HEK293 (cell line): ENCODE results near the gene EVL.
A peak's percentile ranks its signal among the peaks of the same experiment; 100 is the strongest.

Source experiments
- CTCF ChIA-PET: fragments of 350-600 bp; formaldehyde crosslinking; extraction: SDS; loops from one replicate; lab custom pipeline; 2021; ENCODE audit warnings: antibody characterized with exemption; lab: Yijun Ruan, JAX
- POLR2A ChIA-PET: fragments of 300-600 bp; formaldehyde crosslinking; extraction: SDS; loops from one replicate; lab custom pipeline; 2020; ENCODE audit warnings: antibody characterized with exemption, inconsistent platforms; lab: Yijun Ruan, JAX
- H3K27ac ChIP-seq: fragments of 200-500 bp; sonication (Bioruptor generic); 2 replicates; pipeline ENCODE4 v1.5.1; 2014; ENCODE audit warnings: low read depth, low read length, control low read depth, inconsistent platforms; ENCODE audit errors: extremely low read depth
- H3K36me3 ChIP-seq, 2 experiments: fragments of 200-500 bp in 1 of 2; sonication (Bioruptor generic) in 1 of 2; 1 replicate in 1 of 2; 2 replicates in 1 of 2; pipeline ENCODE4 v1.5.1; 2014 to 2017; ENCODE audit warnings: inconsistent platforms in 2 of 2, low read length in 2 of 2; ENCODE audit not compliant: control insufficient read depth in 2 of 2, insufficient read depth in 1 of 2
- H3K4me1 ChIP-seq: fragments of 200-500 bp; sonication (Bioruptor generic); 2 replicates; pipeline ENCODE4 v1.5.1; 2014; ENCODE audit warnings: mild to moderate bottlenecking, low read length, inconsistent platforms; ENCODE audit not compliant: control insufficient read depth, insufficient read depth
- H3K4me3 ChIP-seq: 2 replicates; pipeline ENCODE4 v1.5.1; 2011; ENCODE audit warnings: low read depth, mild to moderate bottlenecking, control low read depth, low read length, moderate library complexity
- H3K9me3 ChIP-seq: fragments of 200-500 bp; sonication (Bioruptor generic); 2 replicates; pipeline ENCODE4 v1.5.1; 2014; ENCODE audit warnings: low read depth, low read length, inconsistent platforms; ENCODE audit not compliant: control insufficient read depth, insufficient read depth
- AEBP2 ChIP-seq: fragments of 450-650 bp; formaldehyde crosslinking; IDR thresholded peaks from 2 replicates; pipeline ENCODE4 v1.5.1; 2016; ENCODE audit warnings: missing biosample characterization, missing genetic modification characterization, borderline replicate concordance
- EGR2 ChIP-seq: fragments of 450-650 bp; formaldehyde crosslinking; IDR thresholded peaks from 2 replicates; pipeline ENCODE4 v1.5.1; 2016; ENCODE audit warnings: low read depth, missing biosample characterization, missing genetic modification characterization
- FEZF1 ChIP-seq: fragments of 450-650 bp; formaldehyde crosslinking; IDR thresholded peaks from 2 replicates; pipeline ENCODE4 v1.5.1; 2016; ENCODE audit warnings: missing biosample characterization, missing genetic modification characterization
- IKZF3 ChIP-seq: fragments of 450-650 bp; IDR thresholded peaks from 2 replicates; pipeline ENCODE4 v1.5.0; 2018; ENCODE audit warnings: missing biosample characterization, mild to moderate bottlenecking, missing genetic modification characterization, moderate library complexity
- SETDB1 ChIP-seq: IDR thresholded peaks from one replicate; pipeline ENCODE4 v1.6.1; 2017; ENCODE audit warnings: mild to moderate bottlenecking, low read length, moderate library complexity, mixed read lengths; ENCODE audit not compliant: insufficient read length
- SP3 ChIP-seq: fragments of 450-650 bp; formaldehyde crosslinking; IDR thresholded peaks from 2 replicates; pipeline ENCODE4 v1.5.1; 2016; ENCODE audit warnings: missing biosample characterization, missing genetic modification characterization
- ZBTB44 ChIP-seq: fragments of 450-650 bp; IDR thresholded peaks from 2 replicates; pipeline ENCODE4 v1.5.1; 2018; ENCODE audit warnings: missing biosample characterization, mild to moderate bottlenecking, missing genetic modification characterization
- ZBTB48 ChIP-seq: fragments of 450-650 bp; formaldehyde crosslinking; IDR thresholded peaks from 2 replicates; pipeline ENCODE4 v1.5.1; 2016; ENCODE audit warnings: missing biosample characterization, missing genetic modification characterization
- ZFHX2 ChIP-seq: fragments of 450-650 bp; formaldehyde crosslinking; conservative IDR thresholded peaks from 2 replicates; pipeline ENCODE4 v1.5.1; 2016; ENCODE audit warnings: missing biosample characterization, missing genetic modification characterization
- ZFP41 ChIP-seq: fragments of 450-650 bp; formaldehyde crosslinking; IDR thresholded peaks from 2 replicates; pipeline ENCODE4 v1.5.1; 2016; ENCODE audit warnings: missing biosample characterization, missing genetic modification characterization, borderline replicate concordance
- ZIC2 ChIP-seq: fragments of 450-650 bp; formaldehyde crosslinking; IDR thresholded peaks from 2 replicates; pipeline ENCODE4 v1.5.1; 2016; ENCODE audit warnings: missing biosample characterization, missing genetic modification characterization
- ZNF24 ChIP-seq: fragments of 450-650 bp; formaldehyde crosslinking; IDR thresholded peaks from 2 replicates; pipeline ENCODE4 v1.5.1; 2016; ENCODE audit warnings: missing biosample characterization, missing genetic modification characterization
- ZNF26 ChIP-seq: fragments of 450-650 bp; formaldehyde crosslinking; IDR thresholded peaks from 2 replicates; pipeline ENCODE4 v1.5.1; 2016; ENCODE audit warnings: missing biosample characterization, missing genetic modification characterization
- ZNF274 ChIP-seq, 2 experiments: fragments of 200-500 bp in 1 of 2; fragments of 450-650 bp in 1 of 2; sonication (Bioruptor generic) in 1 of 2; formaldehyde crosslinking in 1 of 2; IDR thresholded peaks; 2 replicates each; pipeline versions ENCODE4 v1.5.1 to v1.6.1; 2014 to 2016; ENCODE audit warnings: borderline replicate concordance in 1 of 2, inconsistent platforms in 1 of 2, low read length in 1 of 2, missing biosample characterization in 1 of 2, missing genetic modification characterization in 1 of 2
- ZNF324 ChIP-seq: fragments of 450-650 bp; formaldehyde crosslinking; IDR thresholded peaks from 2 replicates; pipeline ENCODE4 v1.5.1; 2016; ENCODE audit warnings: missing biosample characterization, missing genetic modification characterization
- ZNF341 ChIP-seq: fragments of 450-650 bp; formaldehyde crosslinking; IDR thresholded peaks from 2 replicates; pipeline ENCODE4; 2016; ENCODE audit warnings: low read depth, missing biosample characterization, missing genetic modification characterization
- ZNF549 ChIP-seq: fragments of 450-650 bp; IDR thresholded peaks from 2 replicates; pipeline ENCODE4 v1.5.1; 2018; ENCODE audit warnings: missing biosample characterization, missing genetic modification characterization, mild to moderate bottlenecking, inconsistent platforms, moderate library complexity
- ZNF571 ChIP-seq: fragments of 450-650 bp; formaldehyde crosslinking; IDR thresholded peaks from 2 replicates; pipeline ENCODE4 v1.5.0; 2017; ENCODE audit warnings: missing biosample characterization, missing genetic modification characterization
- ZNF707 ChIP-seq: fragments of 450-650 bp; formaldehyde crosslinking; IDR thresholded peaks from 2 replicates; pipeline ENCODE4 v1.5.1; 2016; ENCODE audit warnings: missing biosample characterization, missing genetic modification characterization
- ZNF747 ChIP-seq: fragments of 450-650 bp; formaldehyde crosslinking; IDR thresholded peaks from 2 replicates; pipeline ENCODE4 v1.5.1; 2016; ENCODE audit warnings: missing biosample characterization, missing genetic modification characterization
- ZNF76 ChIP-seq: fragments of 450-650 bp; formaldehyde crosslinking; IDR thresholded peaks from 2 replicates; pipeline ENCODE4; 2016; ENCODE audit warnings: low read depth, missing biosample characterization, missing genetic modification characterization, borderline replicate concordance
- TF ChIP-seq, protein P1 (sequence below): fragments of 450-650 bp; formaldehyde crosslinking; IDR thresholded peaks from 2 replicates; pipeline ENCODE4 v1.5.1; 2016; ENCODE audit warnings: missing biosample characterization, missing genetic modification characterization

EVL gene

DNA sequence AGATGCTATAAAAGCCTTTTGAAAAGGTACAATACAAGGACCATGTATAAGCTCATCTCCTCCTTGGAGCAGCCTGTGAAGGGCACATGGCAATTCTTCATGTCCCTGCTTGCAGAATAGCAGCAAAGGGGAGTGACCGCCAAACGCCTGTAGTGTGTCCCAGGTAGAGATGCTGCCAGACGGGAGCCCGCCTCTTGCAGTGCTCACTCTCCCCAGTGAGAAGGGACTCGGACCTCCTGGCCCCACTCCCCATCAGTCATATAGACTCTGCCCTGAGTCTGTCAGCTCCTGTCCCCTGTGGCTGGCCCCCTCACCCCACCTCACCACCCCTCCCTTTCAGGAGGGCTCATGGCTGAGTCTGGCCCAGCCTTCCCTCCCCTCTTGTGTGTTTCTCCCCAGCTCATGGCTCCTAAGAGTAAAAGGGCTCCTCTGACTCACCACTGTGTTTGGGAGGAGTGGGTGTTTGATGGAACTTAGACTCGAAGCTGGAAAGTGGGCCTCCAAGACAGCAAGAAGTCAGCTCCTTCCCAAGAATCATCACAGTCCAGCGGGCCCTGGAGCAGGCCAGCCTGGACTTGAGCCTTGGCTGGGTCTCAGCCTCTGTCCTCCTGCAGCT lies 53.3 kb downstream of the EVL start:
- H3K36me3 ChIP-seq, result no peaks in the 10 kb centered on the region
- no peaks in the 10 kb centered on the region for H3K4me1 ChIP-seq
- CTCF ChIA-PET, result interaction anchor here (4.2 kb wide), 1 partner anchor 11 kb away, joined by 27 read pairs; no protein-coding TSS in a partner anchor
- no peak overlapping the region for H3K27ac ChIP-seq
- no peak for TF ChIP-seq IKZF3
- TF ChIP-seq ZNF24 (tag by site-specific recombination), result no peak
- no peak for TF ChIP-seq ZNF324 (tag by site-specific recombination)
- peak; percentile 70 for TF ChIP-seq ZFHX2 (tag by site-specific recombination)
- no peak for TF ChIP-seq ZNF76
- peak; percentile 26; the same call in 1 of the 2 replicates for TF ChIP-seq EGR2 (tag by site-specific recombination)
- TF ChIP-seq, protein P1, sequence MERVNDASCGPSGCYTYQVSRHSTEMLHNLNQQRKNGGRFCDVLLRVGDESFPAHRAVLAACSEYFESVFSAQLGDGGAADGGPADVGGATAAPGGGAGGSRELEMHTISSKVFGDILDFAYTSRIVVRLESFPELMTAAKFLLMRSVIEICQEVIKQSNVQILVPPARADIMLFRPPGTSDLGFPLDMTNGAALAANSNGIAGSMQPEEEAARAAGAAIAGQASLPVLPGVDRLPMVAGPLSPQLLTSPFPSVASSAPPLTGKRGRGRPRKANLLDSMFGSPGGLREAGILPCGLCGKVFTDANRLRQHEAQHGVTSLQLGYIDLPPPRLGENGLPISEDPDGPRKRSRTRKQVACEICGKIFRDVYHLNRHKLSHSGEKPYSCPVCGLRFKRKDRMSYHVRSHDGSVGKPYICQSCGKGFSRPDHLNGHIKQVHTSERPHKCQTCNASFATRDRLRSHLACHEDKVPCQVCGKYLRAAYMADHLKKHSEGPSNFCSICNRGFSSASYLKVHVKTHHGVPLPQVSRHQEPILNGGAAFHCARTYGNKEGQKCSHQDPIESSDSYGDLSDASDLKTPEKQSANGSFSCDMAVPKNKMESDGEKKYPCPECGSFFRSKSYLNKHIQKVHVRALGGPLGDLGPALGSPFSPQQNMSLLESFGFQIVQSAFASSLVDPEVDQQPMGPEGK (tag by site-specific recombination), result no peak
- TF ChIP-seq ZBTB44, result no peak
- TF ChIP-seq AEBP2 (tag by site-specific recombination), result no peak
- no peak for TF ChIP-seq ZNF26
- no peak for TF ChIP-seq ZBTB48 (tag by site-specific recombination)
- H3K4me3 ChIP-seq, result no peak overlapping the region
- POLR2A ChIA-PET, result no interaction called here
- H3K9me3 ChIP-seq, result no peaks in the 10 kb centered on the region

DNA sequence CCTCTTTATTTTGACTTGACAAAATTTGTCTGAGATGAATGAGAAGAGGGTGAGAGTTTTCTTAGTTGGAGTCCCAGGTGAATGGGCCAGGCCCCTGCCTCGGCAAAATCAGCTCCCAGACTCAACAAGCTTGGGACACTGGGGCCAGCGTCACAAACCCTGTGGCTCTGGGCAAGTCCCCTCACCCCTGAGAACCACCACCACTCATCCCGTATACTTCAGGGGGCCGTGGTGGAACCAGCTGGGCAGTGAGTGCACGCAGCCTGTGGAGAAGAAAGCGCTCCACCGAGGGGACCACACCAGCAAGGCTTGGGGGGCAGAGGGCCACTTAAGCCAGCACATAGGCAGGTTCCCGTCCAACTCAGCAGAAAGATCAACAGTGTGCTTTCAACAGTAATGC lies 54.0 kb downstream of the EVL start:
- POLR2A ChIA-PET, result no interaction called here

More for the DNA sequence above, 54.0 kb downstream of the EVL start:
- no peaks in the 10 kb centered on the region for H3K9me3 ChIP-seq
- H3K4me1 ChIP-seq, result no peaks in the 10 kb centered on the region
- no peak overlapping the region for H3K4me3 ChIP-seq
- TF ChIP-seq ZNF571 (tag by site-specific recombination) (no peak), SETDB1 (no peak), ZFP41 (tag by site-specific recombination) (no peak), ZIC2 (no peak), ZNF549 (tag by site-specific recombination) (no peak), ZNF747 (tag by site-specific recombination) (no peak), SP3 (no peak), ZNF707 (tag by site-specific recombination) (no peak), ZNF274 (IDR thresholded peaks at IDR 0.05; ENCODE audit: low read length) (no peak), ZNF274 (tag by site-specific recombination; IDR thresholded peaks at IDR 0.05; ENCODE audit: borderline replicate concordance) (no peak), ZNF341 (no peak), FEZF1 (tag by site-specific recombination) (no peak)
- CTCF ChIA-PET, result interaction anchor here (4.2 kb wide), 1 partner anchor 11 kb away, joined by 27 read pairs; no protein-coding TSS in a partner anchor
- peaks cover 0 to 6% of the 10 kb centered on the region in 2 experiments; a peak in 1 of 3 replicates for H3K36me3 ChIP-seq
- H3K27ac ChIP-seq, result no peak overlapping the region
